ENCODE results near the gene PHACTR4.

GRCh38 chr1:28428012-28428411 lies 58.5 kb downstream of the PHACTR4 start:
- TF ChIP-seq CTCF (IDR thresholded peaks at IDR 0.05; ENCODE audit: low read depth, low read length) = no peak
- TF ChIP-seq EZH2phosphoT487 (IDR thresholded peaks at IDR 0.05; ENCODE audit: low read depth) = no peak

All from OCI-LY3 (cell line).